KOPT-K1 (cell line): ENCODE results near the gene PCDHGC3.
"Not testable (repeated sequence)": the region's sequence is repeated elsewhere in the genome, so short reads cannot be mapped to it uniquely, and the experiment has no call there.

ENCODE experiments used
- H3K27ac ChIP-seq: fragments of 200-600 bp; sonication (generic); 2 replicates; pipeline ENCODE4 v1.5.1; 2016; ENCODE audit warnings: antibody characterized with exemption, mild to moderate bottlenecking, low read depth, low read length; ENCODE audit not compliant: poor library complexity, severe bottlenecking
- H3K36me3 ChIP-seq: fragments of 200-600 bp; sonication (generic); 2 replicates; pipeline ENCODE4 v1.5.1; 2017; ENCODE audit warnings: antibody characterized with exemption, mild to moderate bottlenecking, low read length, moderate library complexity; ENCODE audit not compliant: insufficient read depth
- H3K9me3 ChIP-seq: fragments of 200-600 bp; sonication (generic); 2 replicates; pipeline ENCODE4 v1.5.1; 2017; ENCODE audit warnings: antibody characterized with exemption, low read length, mild to moderate bottlenecking; ENCODE audit not compliant: insufficient read depth, poor library complexity, severe bottlenecking

Gene PCDHGC3

DNA sequence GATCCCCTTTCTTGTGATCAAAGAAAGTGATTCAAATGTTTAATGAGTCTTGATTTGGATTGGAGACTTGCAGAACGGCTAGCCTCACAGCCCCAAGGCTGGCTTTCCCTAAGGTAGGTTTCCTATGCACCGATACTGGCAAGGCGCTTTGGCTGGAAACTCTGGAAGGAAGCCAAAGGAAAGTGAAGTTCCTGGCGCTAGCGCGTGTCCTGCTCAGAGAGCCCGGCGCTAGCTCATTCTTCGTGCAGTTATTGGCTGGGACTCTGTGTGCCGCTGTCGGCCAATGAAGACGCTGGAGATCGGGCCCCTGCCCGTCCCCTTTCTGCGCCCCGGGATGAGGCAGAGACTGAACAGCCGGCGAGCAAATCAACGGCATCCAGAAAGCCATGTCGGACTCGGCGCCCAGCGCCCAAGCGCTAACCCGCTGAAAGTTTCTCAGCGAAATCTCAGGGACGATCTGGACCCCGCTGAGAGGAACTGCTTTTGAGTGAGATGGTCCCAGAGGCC, at the start of gene PCDHGC3:
Gene PCDHGC3 (plus strand): TSS at position 342 of the 507 bp plus-strand sequence. CDS start 151 bp downstream, at position 493.
- Histone ChIP-seq H3K36me3 (no peaks in the 10 kb centered on the region), H3K9me3 (peaks cover 17% of the 10 kb centered on the region), H3K27ac (no peak within 1 kb of the TSS)

DNA sequence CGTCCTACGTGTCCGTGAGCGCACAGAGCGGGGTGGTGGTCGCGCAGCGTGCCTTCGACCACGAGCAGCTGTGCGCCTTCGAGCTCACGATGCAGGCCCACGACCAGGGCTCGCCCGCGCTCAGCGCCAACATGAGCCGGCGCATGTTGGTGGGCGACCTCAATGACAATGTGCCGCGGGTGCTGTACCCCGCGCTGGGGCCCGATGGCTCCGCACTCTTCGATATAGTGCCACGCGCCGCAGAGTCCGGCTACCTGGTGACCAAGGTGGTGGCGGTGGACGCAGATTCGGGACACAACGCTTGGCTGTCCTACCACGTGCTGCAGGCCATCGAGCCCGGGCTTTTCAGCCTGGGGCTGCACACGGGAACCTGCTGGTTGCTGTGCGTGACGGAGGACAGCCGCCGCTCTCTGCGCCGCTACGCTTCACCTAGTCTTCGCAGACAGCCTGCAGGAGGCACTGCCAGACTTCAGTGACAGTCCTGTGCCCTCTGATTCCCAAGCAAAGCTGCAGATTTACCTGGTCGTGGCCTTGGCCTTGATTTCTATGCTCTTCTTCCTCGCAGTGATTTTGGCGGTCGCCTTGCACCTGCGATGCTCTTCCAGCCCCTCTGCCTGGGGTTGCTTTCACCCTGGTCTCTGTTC, 47.9 kb upstream of the PCDHGC3 start:
- H3K27ac ChIP-seq: no peak overlapping the region
- peaks cover 40% of the 10 kb centered on the region for H3K9me3 ChIP-seq
- no peaks in the 10 kb centered on the region for H3K36me3 ChIP-seq

GRCh38 chr5:141430332-141431113, 45.2 kb upstream of the PCDHGC3 start, which contains the start of gene PCDHGA12:
PCDHGA12 (plus strand) TSS chr5:141430507; CDS start chr5:141430760, 253 bp downstream.
- Histone ChIP-seq H3K27ac (no peak within 1 kb of the TSS), H3K36me3 (no peaks in the 10 kb centered on the region), H3K9me3 (peaks cover 38% of the 10 kb centered on the region)

- Histone ChIP-seq H3K36me3 (no peaks in the 10 kb centered on the region), H3K9me3 (peaks cover 33% of the 10 kb centered on the region), H3K27ac (no peak overlapping the region)
Observed at GRCh38 chr5:141431286-141431685, 44.5 kb upstream of the PCDHGC3 start.

GRCh38 chr5:141432308-141432707, 43.5 kb upstream of the PCDHGC3 start:
- H3K9me3 ChIP-seq: peaks cover 32% of the 10 kb centered on the region

DNA sequence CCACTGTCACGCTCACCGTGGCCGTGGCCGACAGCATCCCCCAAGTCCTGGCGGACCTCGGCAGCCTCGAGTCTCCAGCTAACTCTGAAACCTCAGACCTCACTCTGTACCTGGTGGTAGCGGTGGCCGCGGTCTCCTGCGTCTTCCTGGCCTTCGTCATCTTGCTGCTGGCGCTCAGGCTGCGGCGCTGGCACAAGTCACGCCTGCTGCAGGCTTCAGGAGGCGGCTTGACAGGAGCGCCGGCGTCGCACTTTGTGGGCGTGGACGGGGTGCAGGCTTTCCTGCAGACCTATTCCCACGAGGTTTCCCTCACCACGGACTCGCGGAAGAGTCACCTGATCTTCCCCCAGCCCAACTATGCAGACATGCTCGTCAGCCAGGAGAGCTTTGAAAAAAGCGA, 43.0 kb upstream of the PCDHGC3 start:
- H3K27ac ChIP-seq, H3K36me3 ChIP-seq: not testable (repeated sequence)
- peaks cover 28% of the 10 kb centered on the region for H3K9me3 ChIP-seq

More at GRCh38 chr5:141432308-141432707, 43.5 kb upstream of the PCDHGC3 start:
- H3K36me3 ChIP-seq, H3K27ac ChIP-seq: not testable (repeated sequence)

DNA sequence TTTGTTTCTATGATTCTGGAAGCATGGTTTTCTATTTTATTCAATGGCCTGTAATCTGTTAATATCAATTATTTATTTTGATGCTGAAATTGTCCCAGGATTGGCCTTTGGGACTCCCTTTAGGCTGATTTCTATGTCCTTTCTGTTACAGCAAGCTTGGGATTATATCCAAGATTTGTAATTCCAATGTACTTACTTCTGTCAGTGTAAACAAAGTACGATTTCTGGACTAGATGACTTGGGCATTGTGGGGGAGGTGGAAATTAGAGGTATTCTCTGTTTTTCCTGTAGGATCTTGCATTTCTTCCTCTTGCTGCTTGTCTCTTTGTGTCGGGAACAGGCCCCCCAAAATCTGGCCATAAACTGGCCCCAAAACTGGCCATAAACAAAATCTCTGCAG, 41.8 kb upstream of the PCDHGC3 start:
- Histone ChIP-seq H3K36me3 (no peaks in the 10 kb centered on the region), H3K9me3 (peaks cover 20% of the 10 kb centered on the region), H3K27ac (no peak overlapping the region)

GRCh38 chr5:141437221-141437620, 38.5 kb upstream of the PCDHGC3 start:
- H3K9me3 ChIP-seq: peaks cover 7% of the 10 kb centered on the region
- H3K36me3 ChIP-seq: no peaks in the 10 kb centered on the region
- H3K27ac ChIP-seq: no peak overlapping the region

GRCh38 chr5:141439411-141440141, 36.2 kb upstream of the PCDHGC3 start:
- H3K27ac ChIP-seq: no peak overlapping the region
- peaks cover 5% of the 10 kb centered on the region for H3K9me3 ChIP-seq
- H3K36me3 ChIP-seq: no peaks in the 10 kb centered on the region

GRCh38 chr5:141440341-141440740, 35.4 kb upstream of the PCDHGC3 start:
- no peaks in the 10 kb centered on the region for H3K36me3 ChIP-seq
- H3K27ac ChIP-seq: no peak overlapping the region
- peaks cover 5% of the 10 kb centered on the region for H3K9me3 ChIP-seq

GRCh38 chr5:141441571-141442170, 34.1 kb upstream of the PCDHGC3 start:
- peaks cover 5% of the 10 kb centered on the region for H3K9me3 ChIP-seq
- H3K27ac ChIP-seq: no peak overlapping the region
- no peaks in the 10 kb centered on the region for H3K36me3 ChIP-seq

DNA sequence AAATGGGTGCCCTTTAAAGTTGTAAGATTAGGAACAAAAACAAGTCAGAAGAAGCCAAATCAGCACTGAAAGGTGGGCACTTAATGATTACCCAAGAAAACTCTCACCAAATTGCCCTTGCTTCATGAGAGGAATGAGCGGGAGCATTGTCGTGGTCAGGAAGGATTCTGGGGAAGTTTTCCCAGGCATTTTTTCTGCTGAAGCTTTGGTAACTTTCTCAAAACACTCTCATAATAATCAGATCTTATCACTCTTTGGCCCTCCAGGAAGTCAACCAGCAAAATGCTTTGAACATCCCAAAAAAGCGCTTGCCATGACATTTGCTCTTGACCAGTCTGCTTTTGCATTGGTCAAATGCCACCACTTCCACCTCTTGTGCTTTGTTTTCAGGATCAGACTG, 10.4 kb upstream of the PCDHGC3 start:
- H3K9me3 ChIP-seq: no peaks in the 10 kb centered on the region
- H3K36me3 ChIP-seq: no peaks in the 10 kb centered on the region
- no peak overlapping the region for H3K27ac ChIP-seq

DNA sequence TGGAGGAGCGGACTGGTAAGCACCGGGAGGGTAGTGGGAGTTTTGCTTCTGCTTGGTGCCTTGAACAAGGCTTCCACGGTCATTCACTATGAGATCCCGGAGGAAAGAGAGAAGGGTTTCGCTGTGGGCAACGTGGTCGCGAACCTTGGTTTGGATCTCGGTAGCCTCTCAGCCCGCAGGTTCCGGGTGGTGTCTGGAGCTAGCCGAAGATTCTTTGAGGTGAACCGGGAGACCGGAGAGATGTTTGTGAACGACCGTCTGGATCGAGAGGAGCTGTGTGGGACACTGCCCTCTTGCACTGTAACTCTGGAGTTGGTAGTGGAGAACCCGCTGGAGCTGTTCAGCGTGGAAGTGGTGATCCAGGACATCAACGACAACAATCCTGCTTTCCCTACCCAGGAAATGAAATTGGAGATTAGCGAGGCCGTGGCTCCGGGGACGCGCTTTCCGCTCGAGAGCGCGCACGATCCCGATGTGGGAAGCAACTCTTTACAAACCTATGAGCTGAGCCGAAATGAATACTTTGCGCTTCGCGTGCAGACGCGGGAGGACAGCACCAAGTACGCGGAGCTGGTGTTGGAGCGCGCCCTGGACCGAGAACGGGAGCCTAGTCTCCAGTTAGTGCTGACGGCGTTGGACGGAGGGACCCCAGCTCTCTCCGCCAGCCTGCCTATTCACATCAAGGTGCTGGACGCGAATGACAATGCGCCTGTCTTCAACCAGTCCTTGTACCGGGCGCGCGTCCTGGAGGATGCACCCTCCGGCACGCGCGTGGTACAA, 556 bp downstream of the PCDHGC3 start:
- no peaks in the 10 kb centered on the region for H3K36me3 ChIP-seq
- peaks cover 17% of the 10 kb centered on the region for H3K9me3 ChIP-seq
- no peak overlapping the region for H3K27ac ChIP-seq

DNA sequence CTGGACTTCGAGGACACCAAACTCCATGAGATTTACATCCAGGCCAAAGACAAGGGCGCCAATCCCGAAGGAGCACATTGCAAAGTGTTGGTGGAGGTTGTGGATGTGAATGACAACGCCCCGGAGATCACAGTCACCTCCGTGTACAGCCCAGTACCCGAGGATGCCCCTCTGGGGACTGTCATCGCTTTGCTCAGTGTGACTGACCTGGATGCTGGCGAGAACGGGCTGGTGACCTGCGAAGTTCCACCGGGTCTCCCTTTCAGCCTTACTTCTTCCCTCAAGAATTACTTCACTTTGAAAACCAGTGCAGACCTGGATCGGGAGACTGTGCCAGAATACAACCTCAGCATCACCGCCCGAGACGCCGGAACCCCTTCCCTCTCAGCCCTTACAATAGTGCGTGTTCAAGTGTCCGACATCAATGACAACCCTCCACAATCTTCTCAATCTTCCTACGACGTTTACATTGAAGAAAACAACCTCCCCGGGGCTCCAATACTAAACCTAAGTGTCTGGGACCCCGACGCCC, 1.3 kb downstream of the PCDHGC3 start:
- Histone ChIP-seq H3K9me3 (peaks cover 17% of the 10 kb centered on the region), H3K27ac (no peak overlapping the region), H3K36me3 (no peaks in the 10 kb centered on the region)
